VCaP (cell line): ENCODE measurements around the gene CNIH2.
"Not testable (repeated sequence)": the region's sequence is repeated elsewhere in the genome, so short reads cannot be mapped to it uniquely, and the experiment has no call there.

Source experiments
- H3K27ac ChIP-seq: fragments of 450-650 bp; 2 replicates; pipeline ENCODE4 v1.5.1; 2017
- TF ChIP-seq, protein P1 (sequence below): fragments of 450-650 bp; conservative IDR thresholded peaks from 2 replicates; pipeline ENCODE4 v1.5.1; 2017; ENCODE audit warnings: mild to moderate bottlenecking, moderate library complexity

CNIH2 gene

DNA sequence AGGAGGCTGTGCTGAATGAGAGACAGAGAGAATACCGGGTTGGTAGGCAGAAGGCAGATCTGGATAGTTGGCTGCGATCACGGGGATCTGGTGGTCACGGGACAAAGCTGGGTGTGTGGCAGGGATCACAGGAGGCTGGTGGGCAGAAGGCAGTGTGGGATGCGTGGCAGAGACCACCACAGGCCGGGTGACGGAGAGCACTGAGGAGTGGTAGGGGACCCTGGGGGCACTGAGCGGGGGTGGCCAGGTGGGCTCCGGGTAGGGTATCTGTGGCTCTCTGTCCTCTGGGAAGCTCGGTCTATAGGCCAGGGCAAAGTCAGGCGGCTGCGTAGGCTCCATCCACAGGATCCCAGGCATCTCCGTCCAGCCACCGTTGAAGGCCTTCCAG is 37.5 kb downstream of the CNIH2 start:
- no peak overlapping the region for H3K27ac ChIP-seq
- TF ChIP-seq, protein P1, sequence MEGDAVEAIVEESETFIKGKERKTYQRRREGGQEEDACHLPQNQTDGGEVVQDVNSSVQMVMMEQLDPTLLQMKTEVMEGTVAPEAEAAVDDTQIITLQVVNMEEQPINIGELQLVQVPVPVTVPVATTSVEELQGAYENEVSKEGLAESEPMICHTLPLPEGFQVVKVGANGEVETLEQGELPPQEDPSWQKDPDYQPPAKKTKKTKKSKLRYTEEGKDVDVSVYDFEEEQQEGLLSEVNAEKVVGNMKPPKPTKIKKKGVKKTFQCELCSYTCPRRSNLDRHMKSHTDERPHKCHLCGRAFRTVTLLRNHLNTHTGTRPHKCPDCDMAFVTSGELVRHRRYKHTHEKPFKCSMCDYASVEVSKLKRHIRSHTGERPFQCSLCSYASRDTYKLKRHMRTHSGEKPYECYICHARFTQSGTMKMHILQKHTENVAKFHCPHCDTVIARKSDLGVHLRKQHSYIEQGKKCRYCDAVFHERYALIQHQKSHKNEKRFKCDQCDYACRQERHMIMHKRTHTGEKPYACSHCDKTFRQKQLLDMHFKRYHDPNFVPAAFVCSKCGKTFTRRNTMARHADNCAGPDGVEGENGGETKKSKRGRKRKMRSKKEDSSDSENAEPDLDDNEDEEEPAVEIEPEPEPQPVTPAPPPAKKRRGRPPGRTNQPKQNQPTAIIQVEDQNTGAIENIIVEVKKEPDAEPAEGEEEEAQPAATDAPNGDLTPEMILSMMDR, result no peak

DNA sequence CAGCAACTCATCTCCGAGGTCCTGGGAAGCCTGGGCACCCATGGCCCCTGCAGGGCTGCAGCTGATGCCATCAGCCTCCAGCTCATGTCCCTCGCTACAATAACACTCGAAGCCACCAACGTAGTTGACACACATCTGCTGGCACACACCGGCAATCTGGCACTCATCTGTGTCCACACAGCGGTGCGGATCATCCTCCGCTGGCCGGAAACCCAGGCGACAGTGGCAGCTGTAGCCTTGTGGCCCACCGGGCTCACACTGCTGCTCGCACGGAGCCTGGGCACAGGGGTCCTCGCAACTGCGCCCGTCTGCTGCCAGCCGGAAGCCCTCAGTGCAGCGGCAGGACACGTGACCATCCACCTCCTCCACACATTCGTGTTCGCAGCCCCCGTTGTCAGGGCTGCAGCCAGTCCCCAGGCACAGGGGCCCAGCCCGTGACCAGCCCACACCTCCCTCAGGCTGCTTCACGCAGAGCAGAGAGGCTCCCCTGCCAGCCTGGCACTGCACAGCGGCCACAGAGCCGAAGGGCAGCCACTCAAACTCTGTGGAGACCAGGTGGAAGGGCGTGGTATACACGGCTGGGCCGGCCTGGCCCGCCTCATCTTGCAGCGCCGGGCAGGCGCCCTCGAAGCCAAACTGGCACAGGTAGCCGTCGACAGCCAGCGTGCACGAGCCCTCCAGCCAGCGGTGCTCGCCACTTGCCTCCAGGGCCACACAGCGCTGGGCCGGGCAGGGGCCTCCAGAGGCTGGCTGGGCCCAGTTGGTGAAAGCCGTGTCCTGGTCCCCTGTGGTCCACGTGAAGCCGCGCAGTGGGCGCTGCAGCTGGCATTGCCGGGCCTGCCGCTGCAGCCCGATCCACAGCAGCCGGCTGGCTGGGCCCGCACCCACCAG is 38.2 kb downstream of the CNIH2 start:
- TF ChIP-seq, protein P1, result no peak
- H3K27ac ChIP-seq, result no peak overlapping the region

DNA sequence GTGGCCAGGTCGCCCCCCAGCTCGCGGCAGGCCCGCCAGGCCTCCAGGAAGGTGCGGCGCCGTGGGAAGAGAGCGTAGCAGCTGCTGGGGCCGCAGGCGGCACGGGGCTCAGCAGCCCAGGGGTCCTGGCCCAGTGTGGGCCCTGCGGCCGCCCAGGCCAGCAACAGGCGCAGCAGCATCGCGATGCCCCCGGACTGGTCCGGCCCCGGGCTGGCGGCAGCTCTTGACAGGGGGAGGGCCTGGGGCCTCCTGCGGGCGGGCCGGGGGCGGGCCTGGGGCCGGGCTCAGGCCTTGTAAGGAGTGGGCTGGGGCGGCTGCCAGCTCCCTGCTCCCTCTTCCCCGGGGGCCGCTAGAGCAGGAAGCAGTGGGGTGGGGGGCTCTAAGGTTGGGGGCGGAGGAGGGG is 38.9 kb downstream of the CNIH2 start, which contains the start of gene CD248:
TSS of gene CD248 (minus strand) at position 196 of the 403 bp plus-strand sequence. CDS start at position 179, 17 bp downstream.
- TF ChIP-seq, protein P1, result no peak
- no peak within 1 kb of the TSS for H3K27ac ChIP-seq

GRCh38 chr11:66317322-66317722 is 39.3 kb downstream of the CNIH2 start:
- no peak overlapping the region for H3K27ac ChIP-seq
- TF ChIP-seq, protein P1, result no peak

- H3K27ac ChIP-seq, result no peak overlapping the region
- TF ChIP-seq, protein P1, result no peak
Measured at GRCh38 chr11:66317723-66318599, 40.0 kb downstream of the CNIH2 start.

- TF ChIP-seq, protein P1, result no peak
- no peak overlapping the region for H3K27ac ChIP-seq
Measured at GRCh38 chr11:66318600-66318970, 40.6 kb downstream of the CNIH2 start.

DNA sequence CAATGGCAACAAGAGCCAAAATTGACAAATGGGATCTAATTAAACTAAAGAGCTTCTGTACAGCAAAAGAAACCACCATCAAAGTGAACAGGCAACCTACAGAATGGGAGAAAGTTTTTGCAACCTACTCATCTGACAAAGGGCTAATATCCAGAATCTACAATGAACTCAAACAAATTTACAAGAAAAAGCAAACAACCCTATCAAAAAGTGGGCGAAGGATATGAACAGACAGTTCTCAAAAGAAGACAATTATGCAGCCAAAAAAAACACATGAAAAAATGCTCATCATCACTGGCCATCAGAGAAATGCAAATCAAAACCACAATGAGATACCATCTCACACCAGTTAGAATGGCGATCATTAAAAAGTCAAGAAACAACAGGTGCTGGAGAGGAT is 42.3 kb downstream of the CNIH2 start:
- not testable (repeated sequence) for H3K27ac ChIP-seq

DNA sequence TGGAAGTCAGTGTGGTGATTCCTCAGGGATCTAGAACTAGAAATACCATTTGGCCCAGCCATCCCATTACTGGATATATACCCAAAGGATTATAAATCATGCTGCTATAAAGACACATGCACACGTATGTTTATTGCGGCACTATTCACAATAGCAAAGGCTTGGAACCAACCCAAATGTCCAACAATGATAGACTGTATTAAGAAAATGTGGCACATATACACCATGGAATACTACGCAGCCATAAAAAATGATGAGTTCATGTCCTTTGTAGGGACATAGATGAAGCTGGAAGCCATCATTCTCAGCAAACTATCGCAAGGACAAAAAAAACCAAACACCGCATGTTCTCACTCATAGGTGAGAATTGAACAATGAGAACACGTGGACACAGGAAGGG is 42.8 kb downstream of the CNIH2 start:
- H3K27ac ChIP-seq, result not testable (repeated sequence)
